Thyroid gland (tissue), 4 donors: ENCODE measurements around the gene DAGLB. TPM values are rescaled to one million over a fixed set of nuclear protein-coding genes. Genes with fewer than 3 reads are reported as not detected.
"Not testable (repeated sequence)": the region's sequence is repeated elsewhere in the genome, so short reads cannot be mapped to it uniquely, and the experiment has no call there.

Experiments used
- DNase-seq, 2 donors: peaks; one replicate each; pipeline ENCODE4 v3.0.0-alpha.2; 2019
- H3K27ac ChIP-seq, 3 donors: fragments of 200-600 bp; sonication (generic); 1 replicate in 2 of 3; 2 replicates in 1 of 3; pipeline ENCODE4 v1.5.1; 2016 to 2019; ENCODE audit warnings: mild to moderate bottlenecking in 1 of 3, moderate library complexity in 1 of 3
- H3K27me3 ChIP-seq: fragments of 200-600 bp; sonication (generic); one replicate; pipeline ENCODE4 v1.5.1; 2019
- H3K36me3 ChIP-seq, 2 donors: fragments of 200-600 bp; sonication (generic); one replicate each; pipeline ENCODE4 v1.5.1; 2016 to 2019
- H3K4me1 ChIP-seq, 2 donors: fragments of 200-600 bp; sonication (generic); one replicate each; pipeline ENCODE4 v1.5.1; 2017 to 2019
- H3K4me3 ChIP-seq, 3 donors: fragments of 200-600 bp; sonication (generic); replicated peaks in 1 of 3; 1 replicate in 2 of 3; 2 replicates in 1 of 3; pipeline ENCODE4 v1.5.1; 2016; ENCODE audit warnings: mild to moderate bottlenecking in 1 of 3
- H3K9me3 ChIP-seq: fragments of 200-600 bp; sonication (generic); one replicate; pipeline ENCODE4 v1.5.1; 2017
- POLR2A ChIP-seq, 2 donors: fragments of 450-650 bp; IDR thresholded peaks; one replicate each; pipeline ENCODE4 v1.6.1; 2017; ENCODE audit warnings: antibody characterized with exemption in 2 of 2, mild to moderate bottlenecking in 2 of 2, moderate library complexity in 1 of 2
- WGBS, 2 donors: methylation state at CpG; one replicate each; pipeline ENCODE4 v1.1.5; 2017; 5-methylcytosine and 5-hydroxymethylcytosine counted together
- intact Hi-C: fragments of 100-400 bp; cut with DNase I; formaldehyde crosslinking; loops from one replicate; pipeline ENCODE4 v1.15.1; 2023
- total RNA-seq, 4 donors: library from RNA; depleted of rRNA; stranded (reverse); fragments of >200 nt; gene quantifications; one replicate each; pipeline ENCODE4 v1.2.3, GENCODE V29; 2016
- TF ChIP-seq, protein P1 (sequence below), 6 experiments: fragments of 200-600 bp in 3 of 6; fragments of 450-650 bp in 3 of 6; sonication (generic) in 3 of 6; IDR thresholded peaks; one replicate each; pipeline ENCODE4 v1.5.1; 2016 to 2019; ENCODE audit warnings: antibody characterized with exemption in 6 of 6, mild to moderate bottlenecking in 2 of 6, inconsistent platforms in 1 of 6, moderate library complexity in 1 of 6

Gene DAGLB
- total RNA-seq, 4 donors from 2014 or later: 14.1 to 18.4 (median 16.2) TPM

- intact Hi-C loops: no loop called here
- 80 to 85% methylated on average over 4 of the region's 4 CpGs for WGBS, 2 donors
- Histone ChIP-seq H3K4me3 (no peak overlapping the region), H3K36me3 (peaks cover 36 to 41% of the 10 kb centered on the region in 2 donors), H3K9me3 (no peaks in the 10 kb centered on the region), H3K4me1 (no peaks in the 10 kb centered on the region), H3K27ac (no peak overlapping the region), H3K27me3 (no peaks in the 10 kb centered on the region)
- no peak for TF ChIP-seq POLR2A (IDR thresholded peaks at IDR 0.05)
- TF ChIP-seq, protein P1, sequence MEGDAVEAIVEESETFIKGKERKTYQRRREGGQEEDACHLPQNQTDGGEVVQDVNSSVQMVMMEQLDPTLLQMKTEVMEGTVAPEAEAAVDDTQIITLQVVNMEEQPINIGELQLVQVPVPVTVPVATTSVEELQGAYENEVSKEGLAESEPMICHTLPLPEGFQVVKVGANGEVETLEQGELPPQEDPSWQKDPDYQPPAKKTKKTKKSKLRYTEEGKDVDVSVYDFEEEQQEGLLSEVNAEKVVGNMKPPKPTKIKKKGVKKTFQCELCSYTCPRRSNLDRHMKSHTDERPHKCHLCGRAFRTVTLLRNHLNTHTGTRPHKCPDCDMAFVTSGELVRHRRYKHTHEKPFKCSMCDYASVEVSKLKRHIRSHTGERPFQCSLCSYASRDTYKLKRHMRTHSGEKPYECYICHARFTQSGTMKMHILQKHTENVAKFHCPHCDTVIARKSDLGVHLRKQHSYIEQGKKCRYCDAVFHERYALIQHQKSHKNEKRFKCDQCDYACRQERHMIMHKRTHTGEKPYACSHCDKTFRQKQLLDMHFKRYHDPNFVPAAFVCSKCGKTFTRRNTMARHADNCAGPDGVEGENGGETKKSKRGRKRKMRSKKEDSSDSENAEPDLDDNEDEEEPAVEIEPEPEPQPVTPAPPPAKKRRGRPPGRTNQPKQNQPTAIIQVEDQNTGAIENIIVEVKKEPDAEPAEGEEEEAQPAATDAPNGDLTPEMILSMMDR (IDR thresholded peaks at IDR 0.05): no peak
- DNase-seq: no peak
Observed at GRCh38 chr7:6461946-6462550, 14.3 kb upstream of the DAGLB start.

DNA sequence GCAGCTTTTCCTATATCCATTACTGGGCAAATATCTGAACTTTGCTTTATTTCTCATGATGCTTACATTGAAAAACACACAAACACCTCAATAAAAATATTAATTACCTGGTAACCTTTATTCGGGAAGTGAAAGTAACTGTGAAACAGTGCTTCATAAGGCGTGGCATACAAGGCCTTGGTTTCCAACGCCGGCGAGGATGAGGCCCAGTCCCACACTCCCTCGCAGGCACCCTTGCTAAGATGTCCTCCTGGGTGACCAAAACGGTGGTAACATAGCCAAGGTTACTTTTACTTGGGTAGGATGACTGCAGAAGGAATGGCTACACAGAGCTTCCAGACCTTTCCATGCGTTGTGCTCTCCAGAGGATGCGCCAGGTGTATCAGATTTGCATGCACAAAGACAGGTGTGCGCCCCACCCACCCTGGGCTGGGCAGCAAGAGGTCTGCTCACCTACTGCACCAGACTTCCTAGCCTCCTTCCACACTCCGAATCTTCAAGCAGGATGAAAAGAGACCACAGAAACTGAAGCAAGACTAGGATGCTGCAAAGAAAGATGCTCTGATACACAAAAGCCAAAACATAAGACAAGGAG lies 13.3 kb upstream of the DAGLB start:
- WGBS, 2 donors: 92 to 94% methylated on average over 11 of the region's 11 CpGs
- H3K4me1 ChIP-seq: no peaks in the 10 kb centered on the region
- H3K4me3 ChIP-seq: no peak overlapping the region
- H3K36me3 ChIP-seq: peaks cover 29 to 32% of the 10 kb centered on the region in 2 donors
- TF ChIP-seq, protein P1 (IDR thresholded peaks at IDR 0.05): no peak
- no peak for TF ChIP-seq POLR2A (IDR thresholded peaks at IDR 0.05)
- H3K27me3 ChIP-seq: no peaks in the 10 kb centered on the region
- intact Hi-C loops: no loop called here
- no peaks in the 10 kb centered on the region for H3K9me3 ChIP-seq
- DNase-seq: no peak
- no peak overlapping the region for H3K27ac ChIP-seq

GRCh38 chr7:6460303-6460702 lies 12.5 kb upstream of the DAGLB start:
- DNase-seq: no peak

DNA sequence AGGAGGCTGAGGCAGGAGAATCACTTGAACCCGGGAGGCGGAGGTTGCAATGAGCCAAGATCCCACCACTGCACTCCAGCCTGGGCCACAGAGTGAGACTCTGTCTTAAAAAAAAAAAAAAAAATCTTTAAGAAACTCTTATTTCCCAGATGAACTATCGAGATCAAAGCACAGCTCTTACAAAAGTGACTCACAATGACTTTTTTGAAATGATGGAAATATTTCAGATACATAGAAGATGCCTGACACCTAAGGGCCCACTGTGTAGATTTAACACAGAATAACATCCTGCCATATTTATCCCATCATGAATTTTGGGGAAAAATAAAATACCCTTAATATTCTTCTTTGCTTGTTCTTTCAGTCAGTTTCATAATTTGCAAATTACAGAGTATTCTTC lies 10.9 kb upstream of the DAGLB start:
- not testable (repeated sequence) for H3K4me3 ChIP-seq
- WGBS, 2 donors: 89% methylated on average over 3 of the region's 3 CpGs

More at GRCh38 chr7:6460303-6460702, 12.5 kb upstream of the DAGLB start:
- no peaks in the 10 kb centered on the region for H3K4me1 ChIP-seq
- no peak for TF ChIP-seq POLR2A (IDR thresholded peaks at IDR 0.05)
- TF ChIP-seq, protein P1 (IDR thresholded peaks at IDR 0.05): no peak
- WGBS, 2 donors: 86 to 91% methylated on average over 6 of the region's 6 CpGs
- no peaks in the 10 kb centered on the region for H3K9me3 ChIP-seq
- H3K36me3 ChIP-seq: peaks cover 21 to 24% of the 10 kb centered on the region in 2 donors
- intact Hi-C loops: no loop called here
- no peaks in the 10 kb centered on the region for H3K27me3 ChIP-seq
- no peak overlapping the region for H3K27ac ChIP-seq
- H3K4me3 ChIP-seq: no peak overlapping the region

GRCh38 chr7:6453734-6454133 lies 6.0 kb upstream of the DAGLB start:
- Histone ChIP-seq H3K27me3 (no peaks in the 10 kb centered on the region), H3K4me3 (no peak overlapping the region), H3K9me3 (no peaks in the 10 kb centered on the region), H3K36me3 (no peaks in the 10 kb centered on the region), H3K27ac (no peak overlapping the region), H3K4me1 (no peaks in the 10 kb centered on the region)
- intact Hi-C loops: no loop called here
- TF ChIP-seq POLR2A (IDR thresholded peaks at IDR 0.05): no peak
- TF ChIP-seq, protein P1 (IDR thresholded peaks at IDR 0.05): no peak
- 87 to 91% methylated on average over 4 of the region's 4 CpGs for WGBS, 2 donors
- DNase-seq: no peak

More for the DNA sequence above, 10.9 kb upstream of the DAGLB start:
- peaks cover 17 to 21% of the 10 kb centered on the region in 2 donors for H3K36me3 ChIP-seq
- H3K27ac ChIP-seq, intact Hi-C loops, H3K9me3 ChIP-seq, DNase-seq, H3K27me3 ChIP-seq, H3K4me1 ChIP-seq: not testable (repeated sequence)
